Measurements from ENCODE around the gene TRPM6.

GRCh38 chr9:74910036-74910435 lies 22.3 kb upstream of the TRPM6 start:
- TF ChIP-seq CTCF (IDR thresholded peaks at IDR 0.05) (no peak), ZFX (IDR thresholded peaks at IDR 0.05; ENCODE audit: borderline replicate concordance) (no peak)

All from 22Rv1 (cell line).